Calu3 (cell line): ENCODE data around the gene RHBDD1. TPM values are rescaled to one million over a fixed set of nuclear protein-coding genes. Genes with fewer than 3 reads are reported as not detected.

ENCODE experiments used
- BruUV-seq: library from RNA; stranded (reverse); fragments of 400-500 nt; replicated peaks from 2 replicates; lab custom pipeline; 2021; lab: Mats Ljungman, UMichigan
- CTCF ChIA-PET: fragments of 300-600 bp; sonication (Branson Sonifier 250); formaldehyde crosslinking; loops from one replicate; lab custom pipeline; 2022; ENCODE audit warnings: antibody characterized with exemption; lab: Charles Lee
- DNase-seq: peaks from one replicate; pipeline ENCODE4 v3.0.0; 2022
- H3K27ac Mint-ChIP-seq: one replicate; pipeline ENCODE4 v1.8.0; 2022; ENCODE audit warnings: mixed read lengths; ENCODE audit not compliant: unreplicated experiment
- H3K27me3 Mint-ChIP-seq: one replicate; pipeline ENCODE4 v1.8.0; 2022; ENCODE audit warnings: mixed read lengths; ENCODE audit not compliant: unreplicated experiment
- H3K36me3 Mint-ChIP-seq: one replicate; pipeline ENCODE4 v1.8.0; 2022; ENCODE audit warnings: mild to moderate bottlenecking, moderate library complexity, mixed read lengths; ENCODE audit not compliant: insufficient read depth, unreplicated experiment
- H3K4me1 Mint-ChIP-seq: one replicate; pipeline ENCODE4 v1.8.0; 2022; ENCODE audit warnings: mild to moderate bottlenecking, low read depth, mixed read lengths; ENCODE audit not compliant: unreplicated experiment
- H3K4me3 Mint-ChIP-seq: one replicate; pipeline ENCODE4 v1.8.0; 2022; ENCODE audit warnings: mild to moderate bottlenecking, low read depth, moderate library complexity, mixed read lengths; ENCODE audit not compliant: unreplicated experiment
- H3K9me3 Mint-ChIP-seq: one replicate; pipeline ENCODE4 v1.8.0; 2022; ENCODE audit warnings: low read depth, mixed read lengths; ENCODE audit not compliant: unreplicated experiment
- intact Hi-C: fragments of 100-400 bp; cut with micrococcal nuclease; formaldehyde crosslinking; loops from one replicate; pipeline ENCODE4 v1.10.0; 2022; ENCODE audit not compliant: unreplicated experiment
- total RNA-seq: library from RNA; stranded (reverse); gene quantifications from 2 replicates; pipeline ENCODE4 v1.2.3, GENCODE V29; 2022
- TF ChIP-seq, protein P1 (sequence below): fragments of 200-600 bp; IDR thresholded peaks from one replicate; pipeline ENCODE4 v1.8.0; 2022; ENCODE audit warnings: antibody characterized with exemption; ENCODE audit not compliant: unreplicated experiment

RHBDD1 gene
- total RNA-seq, 1 experiment from 2014 or later = 28.7 TPM

DNA sequence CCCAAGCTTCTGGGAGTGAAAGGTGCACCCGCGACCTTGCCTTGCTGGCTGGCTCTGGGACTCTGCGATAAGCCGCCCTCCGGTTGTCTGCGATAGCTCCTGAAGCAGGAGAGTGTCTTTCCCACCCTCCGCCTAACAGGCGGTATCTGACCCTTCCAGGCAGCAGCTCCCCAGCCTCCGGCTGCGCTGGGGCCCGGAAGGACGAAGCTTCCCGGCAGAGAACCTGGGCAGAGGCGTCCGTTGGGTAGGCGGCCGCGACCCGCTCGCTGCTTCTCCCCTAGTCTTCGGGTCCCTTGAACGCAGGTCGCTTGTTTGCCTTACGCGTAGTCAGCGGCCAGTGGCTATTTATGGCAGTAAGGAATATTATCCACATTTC, 446 bp upstream of the RHBDD1 start:
- CTCF ChIA-PET = interaction anchor here (0.6 kb wide), 1 partner anchor 1806 kb away, joined by 4 read pairs; no protein-coding TSS in a partner anchor
- no peaks in the 10 kb centered on the region for H3K9me3 Mint-ChIP-seq
- TF ChIP-seq, protein P1, sequence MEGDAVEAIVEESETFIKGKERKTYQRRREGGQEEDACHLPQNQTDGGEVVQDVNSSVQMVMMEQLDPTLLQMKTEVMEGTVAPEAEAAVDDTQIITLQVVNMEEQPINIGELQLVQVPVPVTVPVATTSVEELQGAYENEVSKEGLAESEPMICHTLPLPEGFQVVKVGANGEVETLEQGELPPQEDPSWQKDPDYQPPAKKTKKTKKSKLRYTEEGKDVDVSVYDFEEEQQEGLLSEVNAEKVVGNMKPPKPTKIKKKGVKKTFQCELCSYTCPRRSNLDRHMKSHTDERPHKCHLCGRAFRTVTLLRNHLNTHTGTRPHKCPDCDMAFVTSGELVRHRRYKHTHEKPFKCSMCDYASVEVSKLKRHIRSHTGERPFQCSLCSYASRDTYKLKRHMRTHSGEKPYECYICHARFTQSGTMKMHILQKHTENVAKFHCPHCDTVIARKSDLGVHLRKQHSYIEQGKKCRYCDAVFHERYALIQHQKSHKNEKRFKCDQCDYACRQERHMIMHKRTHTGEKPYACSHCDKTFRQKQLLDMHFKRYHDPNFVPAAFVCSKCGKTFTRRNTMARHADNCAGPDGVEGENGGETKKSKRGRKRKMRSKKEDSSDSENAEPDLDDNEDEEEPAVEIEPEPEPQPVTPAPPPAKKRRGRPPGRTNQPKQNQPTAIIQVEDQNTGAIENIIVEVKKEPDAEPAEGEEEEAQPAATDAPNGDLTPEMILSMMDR = no peak
- DNase-seq = no peak
- no peaks in the 10 kb centered on the region for H3K27me3 Mint-ChIP-seq
- intact Hi-C loops = loop anchor here (1.0 to 10.0 kb wide), 2 partner anchors 35 to 149 kb away; no protein-coding TSS in a partner anchor
- H3K27ac Mint-ChIP-seq = peak overlapping the region; percentile 98
- H3K36me3 Mint-ChIP-seq = peaks cover 55% of the 10 kb centered on the region
- BruUV-seq = TSS peak; percentile 60
- peaks cover 18% of the 10 kb centered on the region for H3K4me1 Mint-ChIP-seq
- H3K4me3 Mint-ChIP-seq = peak overlapping the region; percentile 98

DNA sequence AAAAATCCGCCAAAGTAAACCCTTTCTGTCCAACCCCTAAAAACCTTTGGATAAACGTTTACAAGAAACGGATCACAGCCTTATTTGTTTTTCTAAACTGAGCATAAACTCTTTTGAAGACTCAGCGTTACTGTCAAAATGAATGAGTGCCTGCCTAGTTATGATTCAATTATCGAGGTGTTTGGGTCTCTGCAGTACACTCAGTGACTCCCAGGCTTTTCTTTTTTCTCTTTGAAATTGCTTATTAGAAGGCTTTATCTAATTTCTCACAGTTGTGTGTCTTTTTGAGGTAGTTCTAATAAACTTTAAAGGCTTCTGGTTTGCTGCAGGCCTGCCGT, 663 bp downstream of the RHBDD1 start:
- Mint-ChIP-seq H3K4me1 (peaks cover 18% of the 10 kb centered on the region), H3K4me3 (peak overlapping the region; percentile 98), H3K27me3 (no peaks in the 10 kb centered on the region), H3K27ac (peak overlapping the region; percentile 98), H3K9me3 (no peaks in the 10 kb centered on the region), H3K36me3 (peaks cover 46% of the 10 kb centered on the region)
- intact Hi-C loops = loop anchor here (10.0 kb wide), 1 partner anchor 148 kb away; no protein-coding TSS in a partner anchor
- BruUV-seq = no TSS peak
- no peak for DNase-seq
- TF ChIP-seq, protein P1 = no peak
- CTCF ChIA-PET = no interaction called here

DNA sequence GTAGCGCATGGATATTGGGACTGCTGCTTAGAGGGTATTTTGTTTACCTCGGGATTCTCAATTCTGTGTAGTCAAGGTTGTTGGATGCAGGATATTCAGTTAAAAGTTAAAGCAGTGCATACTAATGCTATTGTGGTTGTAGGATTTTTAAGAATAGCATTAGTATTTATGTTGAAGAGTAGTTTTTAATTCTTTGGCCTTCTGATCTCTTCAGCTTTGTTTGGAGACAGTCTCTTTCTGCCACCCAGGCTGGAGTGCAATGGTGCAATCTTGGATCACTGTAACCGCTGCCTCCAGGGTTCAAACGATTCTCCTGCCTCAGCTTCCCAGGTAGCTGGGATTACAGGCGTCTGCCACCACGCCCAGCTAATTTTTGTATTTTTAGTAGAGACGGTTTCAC, 1.5 kb downstream of the RHBDD1 start:
- CTCF ChIA-PET = interaction anchor here (0.6 kb wide), 1 partner anchor 50 kb away, joined by 7 read pairs; no protein-coding TSS in a partner anchor
- intact Hi-C loops = loop anchor here (10.0 kb wide), 1 partner anchor 147 kb away; no protein-coding TSS in a partner anchor
- no peak for DNase-seq
- H3K9me3 Mint-ChIP-seq = no peaks in the 10 kb centered on the region
- BruUV-seq = no TSS peak
- H3K4me1 Mint-ChIP-seq = peaks cover 18% of the 10 kb centered on the region
- peak overlapping the region; percentile 98 for H3K27ac Mint-ChIP-seq
- H3K4me3 Mint-ChIP-seq = peak overlapping the region; percentile 98
- TF ChIP-seq, protein P1 = no peak
- H3K27me3 Mint-ChIP-seq = no peaks in the 10 kb centered on the region
- H3K36me3 Mint-ChIP-seq = peaks cover 46% of the 10 kb centered on the region

DNA sequence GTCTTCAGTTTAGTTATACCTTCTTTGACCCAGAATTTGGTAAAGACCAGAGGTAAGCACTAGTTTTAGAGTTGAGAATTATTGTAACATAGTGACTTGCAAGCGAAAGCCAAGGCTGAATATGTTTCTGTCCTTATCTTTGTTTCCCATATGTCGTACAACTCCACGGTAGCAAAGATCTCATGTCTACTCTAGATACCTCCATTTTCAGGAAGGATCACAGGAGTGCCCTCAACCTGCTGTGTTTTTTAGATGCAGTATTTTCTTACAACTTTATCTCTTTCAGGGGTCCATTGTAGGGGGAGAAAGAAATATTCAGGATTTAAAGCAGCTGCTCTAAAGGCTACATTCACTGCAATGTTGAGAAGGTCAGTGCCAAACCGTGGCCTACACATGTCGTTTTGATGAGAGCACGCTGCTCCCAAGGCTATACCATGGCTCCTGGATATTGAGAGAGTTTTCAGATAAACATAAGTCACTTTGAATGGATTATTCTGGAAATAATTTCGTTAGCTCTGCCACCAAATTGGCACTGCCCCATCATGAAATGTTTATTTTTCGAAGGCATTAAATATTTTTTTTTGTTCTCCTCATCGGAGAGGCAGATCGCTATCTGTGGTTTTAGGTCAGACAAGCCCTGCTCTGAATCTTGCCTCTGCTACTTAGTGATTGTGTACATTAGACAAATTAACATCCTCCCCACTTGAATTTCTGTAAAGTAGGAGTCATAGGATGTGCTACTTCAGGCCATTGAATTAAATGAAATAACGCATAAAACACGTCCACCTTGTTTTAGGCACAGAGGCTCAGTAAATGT, 2.1 kb downstream of the RHBDD1 start:
- Mint-ChIP-seq H3K4me1 (peaks cover 18% of the 10 kb centered on the region), H3K4me3 (peak overlapping the region; percentile 98), H3K36me3 (peaks cover 46% of the 10 kb centered on the region), H3K27ac (peak overlapping the region; percentile 98), H3K9me3 (no peaks in the 10 kb centered on the region), H3K27me3 (no peaks in the 10 kb centered on the region)
- no TSS peak for BruUV-seq
- intact Hi-C loops = loop anchor here (10.0 kb wide), 1 partner anchor 147 kb away; no protein-coding TSS in a partner anchor
- DNase-seq = no peak
- CTCF ChIA-PET = interaction anchor here (0.6 kb wide), 1 partner anchor 51 kb away, joined by 7 read pairs; no protein-coding TSS in a partner anchor
- TF ChIP-seq, protein P1 = no peak
